Thoracic aorta (tissue), 2 donors: Measurements from ENCODE around the gene NME5. TPM values are rescaled to one million over a fixed set of nuclear protein-coding genes. Genes with fewer than 3 reads are reported as not detected.
"Not testable (repeated sequence)": the region's sequence is repeated elsewhere in the genome, so short reads cannot be mapped to it uniquely, and the experiment has no call there.

Experiments used
- ATAC-seq: fragments of 150-250 bp; one replicate; pipeline ENCODE4 v1.8.0; 2017; ENCODE audit warnings: low read depth; ENCODE audit not compliant: insufficient number of reproducible peaks, low FRiP score
- DNase-seq: peaks from one replicate; pipeline ENCODE4 v3.0.0-alpha.2; 2020; ENCODE audit warnings: low spot score
- H3K27ac ChIP-seq, 2 donors: fragments of 200-600 bp; sonication (generic); 1 replicate in 1 of 2; 2 replicates in 1 of 2; pipeline ENCODE4 v1.5.1; 2016; ENCODE audit warnings: mild to moderate bottlenecking in 2 of 2, moderate library complexity in 2 of 2
- H3K27me3 ChIP-seq: fragments of 200-600 bp; sonication (generic); replicated peaks from 2 replicates; pipeline ENCODE4 v1.6.0; 2016; ENCODE audit warnings: mild to moderate bottlenecking; ENCODE audit not compliant: insufficient read depth
- H3K36me3 ChIP-seq: fragments of 200-600 bp; sonication (generic); one replicate; pipeline ENCODE4 v1.5.1; 2016
- H3K4me1 ChIP-seq, 2 donors: fragments of 200-600 bp; sonication (generic); 1 replicate in 1 of 2; 2 replicates in 1 of 2; pipeline versions ENCODE4 v1.5.1 to v1.6.0; 2016; ENCODE audit warnings: low read depth in 2 of 2, mild to moderate bottlenecking in 1 of 2; ENCODE audit not compliant: control insufficient read depth in 1 of 2
- H3K4me3 ChIP-seq: fragments of 200-600 bp; sonication (generic); 2 replicates; pipeline ENCODE4 v1.5.1; 2016; ENCODE audit warnings: mild to moderate bottlenecking
- H3K9me3 ChIP-seq: fragments of 200-600 bp; sonication (generic); 2 replicates; pipeline ENCODE4 v1.5.1; 2016
- CTCF ChIP-seq: fragments of 200-600 bp; sonication (generic); IDR thresholded peaks from one replicate; pipeline ENCODE4 v1.5.1; 2019; ENCODE audit warnings: antibody characterized with exemption
- total RNA-seq, 2 donors: library from RNA; depleted of rRNA; stranded (reverse); fragments of >200 nt; gene quantifications; one replicate each; pipeline versions ENCODE4 v1.1.0 to v1.2.3, GENCODE V29; 2016

The NME5 gene
- total RNA-seq, 2 donors from 2014 or later: 3.8 TPM; not detected in 1

- H3K36me3 ChIP-seq: peaks cover 85% of the 10 kb centered on the region
- H3K4me3 ChIP-seq: no peak overlapping the region
- no peaks in the 10 kb centered on the region for H3K9me3 ChIP-seq
- H3K27me3 ChIP-seq: no peaks in the 10 kb centered on the region
- TF ChIP-seq CTCF: no peak
- no peaks in the 10 kb centered on the region for H3K4me1 ChIP-seq
- ATAC-seq: no peak
- H3K27ac ChIP-seq: no peak overlapping the region
- no peak for DNase-seq
Measured at GRCh38 chr5:138169124-138169523, 29.9 kb upstream of the NME5 start.

DNA sequence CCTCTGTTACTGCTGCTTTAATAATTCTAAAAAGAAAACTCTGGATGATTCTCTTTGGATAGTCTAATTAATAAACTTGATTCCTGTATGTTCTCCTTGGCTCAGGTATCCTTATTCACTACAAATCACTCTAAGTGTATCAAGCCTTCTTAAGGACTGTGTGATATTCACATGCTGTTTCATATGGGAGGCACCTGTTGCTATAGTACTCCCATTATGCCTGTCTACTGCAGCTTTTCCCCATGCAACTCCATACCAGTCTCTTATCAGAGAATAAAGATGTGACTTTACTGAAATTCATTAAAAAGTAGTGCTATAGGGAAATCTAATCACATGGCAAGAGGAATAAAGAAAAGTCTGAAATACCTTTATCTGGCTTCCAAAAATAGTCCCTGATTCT, 24.5 kb upstream of the NME5 start:
- Histone ChIP-seq H3K36me3 (peaks cover 90% of the 10 kb centered on the region), H3K9me3 (no peaks in the 10 kb centered on the region), H3K27ac (no peak overlapping the region), H3K4me1 (no peaks in the 10 kb centered on the region), H3K4me3 (no peak overlapping the region), H3K27me3 (no peaks in the 10 kb centered on the region)
- ATAC-seq (no peak), DNase-seq (no peak)
- no peak for TF ChIP-seq CTCF

- no peak for TF ChIP-seq CTCF
- Histone ChIP-seq H3K27me3 (no peaks in the 10 kb centered on the region), H3K4me1 (no peaks in the 10 kb centered on the region), H3K4me3 (no peak overlapping the region), H3K36me3 (peaks cover 88% of the 10 kb centered on the region), H3K27ac (no peak overlapping the region), H3K9me3 (no peaks in the 10 kb centered on the region)
- DNase-seq (no peak), ATAC-seq (no peak)
Measured at GRCh38 chr5:138160706-138161105, 21.5 kb upstream of the NME5 start.

DNA sequence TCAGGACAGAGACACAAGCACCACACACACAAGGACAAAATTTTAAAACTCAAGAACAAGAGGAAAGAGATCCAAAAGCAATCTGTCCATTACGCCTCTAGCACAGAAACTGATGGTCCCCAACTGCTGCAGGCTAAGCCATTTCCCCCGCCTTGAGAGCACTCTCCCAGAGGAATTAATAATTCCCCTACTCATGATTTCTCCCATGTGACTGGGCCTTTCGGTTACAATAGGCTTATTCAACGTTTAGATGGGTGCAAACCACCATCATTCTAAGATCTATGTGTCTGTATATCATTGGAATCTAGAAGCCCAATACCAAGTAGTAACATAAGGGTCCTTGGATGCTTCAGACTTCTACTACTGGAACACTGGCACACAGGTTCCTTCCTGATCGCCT, 20.4 kb upstream of the NME5 start:
- DNase-seq (no peak), ATAC-seq (no peak)
- peaks cover 77% of the 10 kb centered on the region for H3K36me3 ChIP-seq
- H3K27ac ChIP-seq: no peak overlapping the region
- TF ChIP-seq CTCF: no peak
- no peak overlapping the region for H3K4me3 ChIP-seq
- H3K4me1 ChIP-seq: no peaks in the 10 kb centered on the region
- H3K27me3 ChIP-seq: no peaks in the 10 kb centered on the region
- H3K9me3 ChIP-seq: no peaks in the 10 kb centered on the region

- no peak overlapping the region for H3K27ac ChIP-seq
- H3K4me1 ChIP-seq: no peaks in the 10 kb centered on the region
- no peaks in the 10 kb centered on the region for H3K9me3 ChIP-seq
- no peaks in the 10 kb centered on the region for H3K27me3 ChIP-seq
- H3K36me3 ChIP-seq: peaks cover 58% of the 10 kb centered on the region
- no peak for TF ChIP-seq CTCF
- ATAC-seq: no peak
- no peak overlapping the region for H3K4me3 ChIP-seq
- DNase-seq: no peak
Measured at GRCh38 chr5:138157626-138158025, 18.4 kb upstream of the NME5 start.

GRCh38 chr5:138155977-138156376, 16.7 kb upstream of the NME5 start:
- H3K36me3 ChIP-seq: peaks cover 43% of the 10 kb centered on the region
- not testable (repeated sequence) for H3K27me3 ChIP-seq, ATAC-seq, H3K9me3 ChIP-seq, H3K27ac ChIP-seq, H3K4me3 ChIP-seq, DNase-seq, H3K4me1 ChIP-seq
